MM.1S (cell line): Measurements from ENCODE around the gene TBC1D14.

Experiments used
- DNase-seq: peaks from one replicate; pipeline ENCODE4 v3.0.0-alpha.2; 2015
- H2AFZ ChIP-seq: fragments of 300-600 bp; sonication (generic); 2 replicates; pipeline ENCODE4 v1.6.0; 2016; ENCODE audit warnings: antibody characterized with exemption, low read length
- H3F3A ChIP-seq: fragments of 300-600 bp; sonication (generic); 2 replicates; pipeline ENCODE4 v1.6.1; 2016; ENCODE audit warnings: mild to moderate bottlenecking, antibody characterized with exemption, low read length, moderate library complexity, mixed read lengths; ENCODE audit not compliant: insufficient read depth
- H3K27ac ChIP-seq: fragments of 300-600 bp; sonication (generic); 2 replicates; pipeline ENCODE4 v1.5.1; 2016; ENCODE audit warnings: mild to moderate bottlenecking, low read length
- H3K27me3 ChIP-seq: fragments of 300-600 bp; sonication (generic); replicated peaks from 2 replicates; pipeline ENCODE4 v1.6.0; 2016; ENCODE audit warnings: low read length; ENCODE audit not compliant: insufficient read depth
- H3K36me3 ChIP-seq: fragments of 300-600 bp; sonication (generic); replicated peaks from 2 replicates; pipeline ENCODE4 v1.6.1; 2016; ENCODE audit warnings: mild to moderate bottlenecking, low read length, mixed read lengths; ENCODE audit not compliant: insufficient read depth
- H3K4me1 ChIP-seq: fragments of 300-600 bp; sonication (generic); 2 replicates; pipeline ENCODE4 v1.6.1; 2016; ENCODE audit warnings: low read length, mixed read lengths
- H3K4me2 ChIP-seq: fragments of 300-600 bp; sonication (generic); 2 replicates; pipeline ENCODE4 v1.6.0; 2016; ENCODE audit warnings: low read depth, low read length
- H3K4me3 ChIP-seq: fragments of 300-600 bp; sonication (generic); 2 replicates; pipeline ENCODE4 v1.5.1; 2016; ENCODE audit warnings: low read length, mixed read lengths
- H3K79me2 ChIP-seq: fragments of 300-600 bp; sonication (generic); 2 replicates; pipeline ENCODE4 v1.6.1; 2016; ENCODE audit warnings: mixed run types, low read length, mixed read lengths
- H3K9ac ChIP-seq: fragments of 300-600 bp; sonication (generic); 2 replicates; pipeline ENCODE4 v1.6.1; 2016; ENCODE audit warnings: low read length, mixed read lengths
- H3K9me2 ChIP-seq: fragments of 300-600 bp; sonication (generic); replicated peaks from 2 replicates; pipeline ENCODE4 v1.6.1; 2016; ENCODE audit warnings: mild to moderate bottlenecking, low read length, mixed read lengths; ENCODE audit not compliant: insufficient read depth
- H3K9me3 ChIP-seq: fragments of 300-600 bp; sonication (generic); replicated peaks from 2 replicates; pipeline ENCODE4 v1.6.1; 2016; ENCODE audit warnings: mild to moderate bottlenecking, low read length, mixed read lengths; ENCODE audit not compliant: insufficient read depth
- H4K20me1 ChIP-seq: fragments of 300-600 bp; sonication (generic); 2 replicates; pipeline ENCODE4 v1.6.1; 2016; ENCODE audit warnings: mild to moderate bottlenecking, low read length, moderate library complexity, mixed read lengths; ENCODE audit not compliant: insufficient read depth
- CTCF ChIP-seq: fragments of 300-600 bp; sonication (generic); IDR thresholded peaks from 2 replicates; pipeline ENCODE4 v1.5.1; 2016; ENCODE audit warnings: antibody characterized with exemption, low read length, mixed read lengths
- EZH2 ChIP-seq: fragments of 300-600 bp; sonication (generic); optimal IDR thresholded peaks from 2 replicates; pipeline ENCODE3; 2017; ENCODE audit warnings: low read depth, mild to moderate bottlenecking, antibody characterized with exemption, low read length, mixed read lengths
- EZH2phosphoT487 ChIP-seq: fragments of 300-600 bp; sonication (generic); IDR thresholded peaks from 2 replicates; pipeline ENCODE4 v1.6.1; 2018; ENCODE audit warnings: antibody characterized with exemption, low read length

The TBC1D14 gene

GRCh38 chr4:7068279-7068842 is 158.7 kb downstream of the TBC1D14 start:
- Histone ChIP-seq H3K27ac (peak overlapping the region; percentile 33; the same call in 1 of the 2 replicates), H4K20me1 (peaks cover 10% of the 10 kb centered on the region; the same call in 1 of the 2 replicates), H3K9ac (peak overlapping the region; percentile 60; the same call in 1 of the 2 replicates), H3K27me3 (0 out of 2 replicates have a peak, but pooled peaks cover 6% of the 10 kb centered on the region), H3K4me1 (peaks cover 14% of the 10 kb centered on the region), H3K4me2 (peak overlapping the region; percentile 93), H3K4me3 (peak overlapping the region; percentile 82), H3K79me2 (peaks cover 43% of the 10 kb centered on the region), H3K36me3 (peaks cover 15% of the 10 kb centered on the region; the same call in 1 of the 2 replicates), H3F3A (0 out of 2 replicates have a peak, but pooled peaks cover 4% of the 10 kb centered on the region), H2AFZ (peak overlapping the region; percentile 97), H3K9me2 (no peaks in the 10 kb centered on the region), H3K9me3 (no peaks in the 10 kb centered on the region)
- TF ChIP-seq EZH2, result no peak
- no peak for TF ChIP-seq EZH2phosphoT487
- TF ChIP-seq CTCF, result no peak
- no peak for DNase-seq

DNA sequence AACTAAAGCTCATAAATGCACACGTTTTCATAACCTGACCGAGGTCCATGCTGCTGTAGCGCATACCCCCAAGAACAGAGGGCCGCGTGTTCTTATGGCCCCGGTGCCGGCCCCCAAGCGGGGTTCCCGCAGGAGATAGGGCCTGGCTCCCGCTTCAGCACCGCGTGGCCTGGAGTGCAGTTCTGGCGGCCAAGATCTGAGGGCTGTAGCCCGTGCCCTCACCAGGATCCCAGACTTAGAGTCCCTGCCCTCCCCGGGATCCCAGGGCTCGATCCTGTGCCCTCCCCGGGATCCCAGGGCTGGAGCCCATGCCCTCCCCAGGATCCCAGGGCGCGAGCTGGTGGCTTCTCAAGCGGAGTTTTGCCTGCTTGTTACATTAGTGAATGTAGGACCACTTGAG is 159.3 kb downstream of the TBC1D14 start:
- Histone ChIP-seq H2AFZ (peak overlapping the region; percentile 97), H3K4me1 (peaks cover 14% of the 10 kb centered on the region), H3K27ac (peak overlapping the region; percentile 33; the same call in 1 of the 2 replicates), H3K4me3 (peak overlapping the region; percentile 82), H3F3A (0 out of 2 replicates have a peak, but pooled peaks cover 4% of the 10 kb centered on the region), H3K36me3 (peaks cover 9% of the 10 kb centered on the region; the same call in 1 of the 2 replicates), H3K27me3 (0 out of 2 replicates have a peak, but pooled peaks cover 6% of the 10 kb centered on the region), H3K9me3 (no peaks in the 10 kb centered on the region), H4K20me1 (peaks cover 10% of the 10 kb centered on the region; the same call in 1 of the 2 replicates), H3K79me2 (peaks cover 38% of the 10 kb centered on the region), H3K9ac (peak overlapping the region; percentile 60; the same call in 1 of the 2 replicates), H3K9me2 (no peaks in the 10 kb centered on the region), H3K4me2 (peak overlapping the region; percentile 93)
- no peak for DNase-seq
- TF ChIP-seq EZH2phosphoT487 (no peak), EZH2 (no peak), CTCF (no peak)

DNA sequence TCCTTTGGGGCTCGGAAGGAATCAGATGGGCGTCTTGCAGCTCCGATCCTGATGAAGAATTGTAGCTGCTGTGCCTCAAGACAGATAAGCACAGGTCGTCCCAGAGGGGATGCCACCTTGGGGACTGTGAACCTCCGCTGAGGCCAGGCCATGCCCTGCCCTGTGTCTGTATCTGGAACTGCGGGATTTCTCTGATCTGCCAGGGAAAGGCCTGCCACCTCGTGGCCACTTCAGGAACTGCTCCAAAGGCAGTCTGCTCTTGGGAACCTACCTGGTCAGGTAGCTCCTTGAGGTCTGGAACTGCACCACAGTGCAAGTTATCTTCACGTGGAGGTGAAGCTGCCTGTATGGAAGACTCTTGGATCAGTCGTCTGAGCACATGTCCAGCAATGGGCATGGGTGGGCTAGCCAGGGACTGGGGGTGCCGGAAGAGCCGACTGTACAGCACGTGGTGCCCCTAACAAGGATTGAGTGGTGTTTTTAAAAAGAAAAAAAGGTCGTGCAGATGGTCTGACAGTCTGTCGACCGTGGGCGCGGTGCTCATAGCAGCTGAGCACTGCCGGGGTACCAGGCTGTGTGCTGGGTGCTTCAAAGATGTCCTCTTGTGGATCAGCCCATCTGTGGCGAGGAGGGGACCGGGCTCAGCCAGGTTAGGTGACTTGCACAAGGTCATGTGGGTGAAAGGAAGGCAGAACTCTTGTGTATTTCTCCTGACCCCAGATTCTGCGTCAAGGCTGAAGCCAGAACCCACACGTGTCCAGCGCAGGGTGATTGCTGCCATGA is 161.3 kb downstream of the TBC1D14 start:
- H3K9me2 ChIP-seq, result no peaks in the 10 kb centered on the region
- H3K27ac ChIP-seq, result no peak overlapping the region
- peak; percentile 87 for DNase-seq
- H3K4me3 ChIP-seq, result no peak overlapping the region
- H2AFZ ChIP-seq, result 0 out of 2 replicates have a peak overlapping the region, but pooled peaks have one; percentile 31
- H3K27me3 ChIP-seq, result peaks cover 11% of the 10 kb centered on the region; the same call in 1 of the 2 replicates
- peaks cover 14% of the 10 kb centered on the region for H3K4me1 ChIP-seq
- 0 out of 2 replicates have a peak, but pooled peaks cover 7% of the 10 kb centered on the region for H3K36me3 ChIP-seq
- TF ChIP-seq CTCF, result peak; percentile 98
- no peak for TF ChIP-seq EZH2phosphoT487
- no peak for TF ChIP-seq EZH2
- H3F3A ChIP-seq, result 0 out of 2 replicates have a peak, but pooled peaks cover 4% of the 10 kb centered on the region
- H3K9me3 ChIP-seq, result no peaks in the 10 kb centered on the region
- H3K9ac ChIP-seq, result no peak overlapping the region
- peaks cover 4% of the 10 kb centered on the region; the same call in 1 of the 2 replicates for H4K20me1 ChIP-seq
- peak overlapping the region; percentile 31 for H3K4me2 ChIP-seq
- H3K79me2 ChIP-seq, result peaks cover 19% of the 10 kb centered on the region
